ENCODE data around the gene GNG12. TPM values are rescaled to one million over a fixed set of nuclear protein-coding genes. Genes with fewer than 3 reads are reported as not detected.

GNG12 gene
- total and polyA plus RNA-seq, 12 donors: 15.3 to 121 (median 84.7) TPM

DNA sequence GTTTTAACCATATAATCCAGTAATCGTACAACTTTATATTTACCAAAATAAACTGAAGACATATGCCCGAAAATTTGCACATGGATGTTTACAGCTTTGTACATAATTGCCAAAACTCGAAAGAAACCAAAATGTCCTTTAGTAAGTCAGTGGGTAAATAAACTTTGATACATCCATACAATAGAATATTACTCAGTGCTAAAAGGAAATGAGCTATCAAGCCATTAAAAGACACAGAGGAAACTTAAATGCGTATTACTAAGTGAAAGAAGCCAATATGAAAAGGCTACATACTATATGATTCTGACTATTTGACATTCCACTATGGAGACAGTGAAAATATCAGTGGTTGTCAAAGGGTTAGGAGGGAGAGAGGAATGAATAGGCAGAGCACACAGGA is 23.4 kb downstream of the GNG12 start:
- DNase-seq: no peak
- Histone ChIP-seq H3K27ac (no peak overlapping the region), H3K27me3 (no peaks in the 10 kb centered on the region), H3K4me3 (no peak overlapping the region), H3K36me3 (replicated peaks in 1 of 2) (no peaks in the 10 kb centered on the region), H3K9me3 (replicated peaks in 1 of 3) (peaks cover 0 to 4% (median 0%) of the 10 kb centered on the region in 3 donors), H3K4me1 (replicated peaks in 1 of 2) (peaks cover 18 to 26% of the 10 kb centered on the region in 2 donors)
- WGBS, 4 donors: 93 to 96% (median 95%) methylated on average over 4 of the region's 4 CpGs
- intact Hi-C loops (cut with DNase I): no loop called here
- TF ChIP-seq, protein P1, sequence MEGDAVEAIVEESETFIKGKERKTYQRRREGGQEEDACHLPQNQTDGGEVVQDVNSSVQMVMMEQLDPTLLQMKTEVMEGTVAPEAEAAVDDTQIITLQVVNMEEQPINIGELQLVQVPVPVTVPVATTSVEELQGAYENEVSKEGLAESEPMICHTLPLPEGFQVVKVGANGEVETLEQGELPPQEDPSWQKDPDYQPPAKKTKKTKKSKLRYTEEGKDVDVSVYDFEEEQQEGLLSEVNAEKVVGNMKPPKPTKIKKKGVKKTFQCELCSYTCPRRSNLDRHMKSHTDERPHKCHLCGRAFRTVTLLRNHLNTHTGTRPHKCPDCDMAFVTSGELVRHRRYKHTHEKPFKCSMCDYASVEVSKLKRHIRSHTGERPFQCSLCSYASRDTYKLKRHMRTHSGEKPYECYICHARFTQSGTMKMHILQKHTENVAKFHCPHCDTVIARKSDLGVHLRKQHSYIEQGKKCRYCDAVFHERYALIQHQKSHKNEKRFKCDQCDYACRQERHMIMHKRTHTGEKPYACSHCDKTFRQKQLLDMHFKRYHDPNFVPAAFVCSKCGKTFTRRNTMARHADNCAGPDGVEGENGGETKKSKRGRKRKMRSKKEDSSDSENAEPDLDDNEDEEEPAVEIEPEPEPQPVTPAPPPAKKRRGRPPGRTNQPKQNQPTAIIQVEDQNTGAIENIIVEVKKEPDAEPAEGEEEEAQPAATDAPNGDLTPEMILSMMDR (IDR thresholded peaks at IDR 0.05): no peak
- no peak for TF ChIP-seq POLR2A (IDR thresholded peaks at IDR 0.05)

DNA sequence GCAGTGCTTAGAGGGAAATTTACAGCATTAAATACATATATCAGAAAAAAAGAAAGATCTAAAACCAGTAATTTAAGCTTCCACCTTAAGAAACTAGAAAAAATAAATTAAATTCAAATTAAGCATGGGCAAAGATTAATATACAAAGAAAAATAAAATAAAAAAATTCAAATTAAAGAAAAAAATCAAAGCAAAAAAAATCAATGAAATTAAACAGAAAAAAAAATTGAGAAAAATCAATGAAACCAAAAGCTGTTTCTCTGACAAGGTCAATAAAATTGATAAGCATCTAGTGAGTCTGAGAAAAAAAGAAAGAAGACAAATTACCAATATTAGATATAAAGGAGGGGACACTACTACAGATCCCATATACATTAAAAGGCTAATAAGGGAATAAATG is 26.0 kb downstream of the GNG12 start:
- no peaks in the 10 kb centered on the region for H3K27me3 ChIP-seq
- no peak for DNase-seq
- peaks cover 0 to 4% (median 0%) of the 10 kb centered on the region in 3 donors for H3K9me3 ChIP-seq (replicated peaks in 1 of 3)
- no peaks in the 10 kb centered on the region for H3K36me3 ChIP-seq (replicated peaks in 1 of 2)
- peaks cover 19 to 20% of the 10 kb centered on the region in 2 donors for H3K4me1 ChIP-seq (replicated peaks in 1 of 2)
- no peak overlapping the region for H3K4me3 ChIP-seq
- no peak overlapping the region for H3K27ac ChIP-seq
- intact Hi-C loops (cut with DNase I): no loop called here
- TF ChIP-seq, protein P1 (IDR thresholded peaks at IDR 0.05): no peak
- no peak for TF ChIP-seq POLR2A (IDR thresholded peaks at IDR 0.05)

GRCh38 chr1:67804710-67805109 is 28.6 kb downstream of the GNG12 start:
- intact Hi-C loops (cut with DNase I): no loop called here
- no peak for TF ChIP-seq POLR2A (IDR thresholded peaks at IDR 0.05)
- TF ChIP-seq, protein P1 (IDR thresholded peaks at IDR 0.05): no peak
- Histone ChIP-seq H3K4me1 (replicated peaks in 1 of 2) (peaks cover 15 to 16% of the 10 kb centered on the region in 2 donors), H3K27ac (no peak overlapping the region), H3K36me3 (replicated peaks in 1 of 2) (no peaks in the 10 kb centered on the region), H3K9me3 (replicated peaks in 1 of 3) (peaks cover 0 to 4% (median 0%) of the 10 kb centered on the region in 3 donors), H3K4me3 (no peak overlapping the region), H3K27me3 (no peaks in the 10 kb centered on the region)
- no peak for DNase-seq
- 85 to 89% (median 88%) methylated on average over 2 of the region's 2 CpGs for WGBS, 4 donors

DNA sequence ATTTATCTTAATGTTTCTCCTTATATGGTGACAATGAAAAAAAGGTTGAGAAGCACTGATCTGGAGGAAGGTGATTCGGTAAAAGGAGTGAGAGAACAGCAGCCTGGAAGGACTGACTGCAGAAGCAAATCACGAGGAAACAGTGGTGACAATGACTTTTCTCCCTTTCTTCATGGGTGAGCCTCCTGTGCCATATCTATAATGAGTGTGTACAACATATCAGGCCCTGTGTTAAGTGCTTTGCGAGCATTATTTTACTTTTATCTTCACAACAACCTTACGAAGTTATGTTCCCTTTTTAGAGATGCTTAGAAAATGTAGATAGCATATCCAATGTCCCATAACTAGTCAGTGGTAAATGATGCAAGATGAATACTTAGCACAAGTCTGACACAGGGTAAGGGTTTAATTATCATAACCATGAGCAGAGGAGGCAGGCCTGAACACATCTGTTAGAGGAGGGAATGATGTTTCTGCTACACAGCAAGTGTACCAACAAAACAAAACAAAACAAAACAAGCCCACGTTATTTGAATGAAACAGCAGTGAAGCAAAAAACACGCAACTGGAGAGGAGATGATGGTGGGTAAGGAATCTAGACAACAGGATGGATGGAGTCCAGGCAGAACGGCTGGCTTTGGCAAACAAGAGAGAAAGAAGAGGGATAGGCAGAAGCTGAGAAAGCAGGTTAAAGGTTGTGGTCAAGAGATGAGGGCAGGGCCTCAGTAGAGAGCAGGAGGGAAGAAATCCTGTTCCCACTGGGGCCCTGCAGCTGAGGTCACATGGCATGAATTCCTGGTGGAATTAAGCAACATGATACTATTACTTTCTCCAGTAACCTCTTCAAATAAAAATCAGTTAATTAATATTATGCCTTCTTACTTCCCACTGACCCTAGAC is 29.6 kb downstream of the GNG12 start:
- H3K4me1 ChIP-seq (replicated peaks in 1 of 2): peaks cover 15 to 16% of the 10 kb centered on the region in 2 donors

More for the DNA sequence above, 29.6 kb downstream of the GNG12 start:
- Histone ChIP-seq H3K4me3 (no peak overlapping the region), H3K36me3 (replicated peaks in 1 of 2) (no peaks in the 10 kb centered on the region), H3K27ac (no peak overlapping the region), H3K27me3 (no peaks in the 10 kb centered on the region), H3K9me3 (replicated peaks in 1 of 3) (peaks cover 0 to 4% (median 0%) of the 10 kb centered on the region in 3 donors)
- intact Hi-C loops (cut with DNase I): no loop called here
- 73 to 87% (median 75%) methylated on average over 7 of the region's 7 CpGs for WGBS, 4 donors
- TF ChIP-seq POLR2A (IDR thresholded peaks at IDR 0.05): no peak
- TF ChIP-seq, protein P1 (IDR thresholded peaks at IDR 0.05): no peak
- no peak for DNase-seq

All from adrenal gland (tissue), 12 donors.